ENCODE measurements around the gene IPCEF1. TPM values are rescaled to one million over a fixed set of nuclear protein-coding genes. Genes with fewer than 3 reads are reported as not detected.
A peak's percentile ranks its signal among the peaks of the same experiment; 100 is the strongest.

IPCEF1 gene
- total RNA-seq, 2 experiments from 2014 or later: 14.2 to 16.9 TPM

- no peaks in the 10 kb centered on the region for H3K9me3 Mint-ChIP-seq
Measured at GRCh38 chr6:154382740-154383139, 26.1 kb upstream of the IPCEF1 start.

DNA sequence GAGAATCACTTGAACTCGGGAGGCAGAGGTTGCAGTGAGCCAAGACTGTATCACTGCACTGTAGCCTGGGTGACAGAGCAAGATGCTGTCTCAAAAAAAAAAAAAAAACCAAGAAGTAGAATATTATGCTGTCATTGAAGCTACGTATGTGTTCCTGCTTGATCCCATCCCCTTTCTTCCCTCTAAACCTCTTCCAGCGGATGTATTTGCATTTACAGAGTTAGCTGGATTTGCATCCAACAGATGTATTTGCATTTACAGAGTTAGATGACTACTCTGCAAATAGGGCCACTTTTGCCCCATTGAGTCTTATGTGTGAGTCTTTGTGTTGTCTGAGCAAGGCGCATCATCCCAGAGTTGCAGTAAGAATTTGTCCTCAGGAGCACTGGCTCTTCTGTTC, 24.9 kb upstream of the IPCEF1 start:
- Mint-ChIP-seq H3K9me3 (no peaks in the 10 kb centered on the region), H3K4me3 (no peak overlapping the region)
- no peak for DNase-seq

More at GRCh38 chr6:154382740-154383139, 26.1 kb upstream of the IPCEF1 start:
- Mint-ChIP-seq H3K27ac (no peak overlapping the region), H3K36me3 (no peaks in the 10 kb centered on the region), H3K4me1 (no peaks in the 10 kb centered on the region), H3K27me3 (peaks cover 4% of the 10 kb centered on the region), H3K4me3 (no peak overlapping the region)
- DNase-seq: no peak

DNA sequence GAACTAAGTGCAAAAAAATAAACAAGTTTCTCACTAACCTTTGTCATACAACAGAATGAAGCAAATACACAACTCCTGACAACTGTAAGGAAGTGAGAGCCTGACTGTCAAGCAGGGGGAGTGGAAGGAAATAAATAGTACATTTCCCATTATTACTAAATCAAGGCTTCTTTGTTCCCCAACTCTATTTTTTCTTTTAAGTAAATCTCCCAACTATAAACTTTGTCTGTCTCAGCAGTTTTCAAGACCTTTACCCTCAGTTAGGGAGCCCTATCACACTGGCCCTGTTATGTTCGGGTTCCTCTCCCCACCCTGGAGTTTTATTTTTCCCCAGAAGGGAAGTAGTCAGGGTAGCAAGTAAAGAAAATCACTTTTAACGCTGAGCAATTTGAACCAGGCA, 24.1 kb upstream of the IPCEF1 start:
- H3K9me3 Mint-ChIP-seq: no peaks in the 10 kb centered on the region
- no peaks in the 10 kb centered on the region for H3K27me3 Mint-ChIP-seq
- no peaks in the 10 kb centered on the region for H3K36me3 Mint-ChIP-seq
- H3K4me3 Mint-ChIP-seq: no peak overlapping the region
- DNase-seq: no peak
- no peak overlapping the region for H3K27ac Mint-ChIP-seq
- no peaks in the 10 kb centered on the region for H3K4me1 Mint-ChIP-seq

More for the DNA sequence above, 24.9 kb upstream of the IPCEF1 start:
- no peak overlapping the region for H3K27ac Mint-ChIP-seq
- H3K27me3 Mint-ChIP-seq: peaks cover 4% of the 10 kb centered on the region
- no peaks in the 10 kb centered on the region for H3K4me1 Mint-ChIP-seq
- H3K36me3 Mint-ChIP-seq: no peaks in the 10 kb centered on the region

- Mint-ChIP-seq H3K27ac (no peak overlapping the region), H3K4me1 (no peaks in the 10 kb centered on the region), H3K9me3 (no peaks in the 10 kb centered on the region), H3K36me3 (no peaks in the 10 kb centered on the region), H3K4me3 (no peak overlapping the region), H3K27me3 (no peaks in the 10 kb centered on the region)
- no peak for DNase-seq
Measured at GRCh38 chr6:154379585-154379984, 23.0 kb upstream of the IPCEF1 start.

DNA sequence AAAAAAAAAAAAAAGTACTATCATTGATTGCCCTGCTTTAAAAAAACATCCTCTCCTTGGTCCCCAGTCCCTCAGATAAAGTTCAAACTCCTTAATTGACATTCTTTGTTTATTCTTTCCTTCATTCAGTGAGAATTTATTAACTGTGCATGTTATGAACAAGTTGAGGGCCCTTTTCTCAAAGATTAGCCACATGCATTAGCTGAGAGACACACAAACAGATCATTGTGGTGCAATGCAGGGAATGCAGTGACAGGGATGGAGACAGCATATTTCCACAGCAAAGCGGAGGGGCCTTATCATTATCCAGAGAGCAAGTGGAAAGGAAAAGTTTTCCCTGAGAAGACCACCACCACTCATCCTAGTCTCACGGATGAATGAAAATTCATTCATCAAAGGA, 21.9 kb upstream of the IPCEF1 start:
- no peaks in the 10 kb centered on the region for H3K27me3 Mint-ChIP-seq
- H3K4me1 Mint-ChIP-seq: no peaks in the 10 kb centered on the region
- no peak for DNase-seq
- H3K4me3 Mint-ChIP-seq: no peak overlapping the region
- H3K27ac Mint-ChIP-seq: no peak overlapping the region
- no peaks in the 10 kb centered on the region for H3K9me3 Mint-ChIP-seq
- H3K36me3 Mint-ChIP-seq: no peaks in the 10 kb centered on the region

GRCh38 chr6:154377726-154378125, 21.1 kb upstream of the IPCEF1 start:
- no peaks in the 10 kb centered on the region for H3K4me1 Mint-ChIP-seq
- no peaks in the 10 kb centered on the region for H3K27me3 Mint-ChIP-seq
- no peaks in the 10 kb centered on the region for H3K9me3 Mint-ChIP-seq
- no peak for DNase-seq
- H3K27ac Mint-ChIP-seq: no peak overlapping the region
- H3K36me3 Mint-ChIP-seq: no peaks in the 10 kb centered on the region
- H3K4me3 Mint-ChIP-seq: no peak overlapping the region

DNA sequence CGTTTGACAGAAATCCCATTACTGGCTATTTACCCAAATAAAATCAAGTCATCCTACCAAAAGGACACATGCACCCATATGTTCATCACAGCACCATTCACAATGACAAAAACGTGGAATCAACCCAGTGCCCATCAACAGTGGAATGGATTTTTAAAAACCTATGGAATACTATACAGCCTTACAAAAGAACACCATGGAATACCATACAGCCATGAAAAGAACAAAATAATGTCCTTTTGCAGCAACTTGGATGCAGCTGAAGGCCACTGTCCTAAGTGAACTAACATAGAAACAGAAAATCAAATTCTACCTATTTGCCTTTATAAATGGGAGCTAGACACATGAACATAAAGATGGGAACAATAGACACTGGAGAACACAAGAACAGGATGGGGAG, 17.4 kb upstream of the IPCEF1 start:
- H3K36me3 Mint-ChIP-seq: no peaks in the 10 kb centered on the region
- no peak for DNase-seq
- H3K9me3 Mint-ChIP-seq: no peaks in the 10 kb centered on the region
- no peak overlapping the region for H3K27ac Mint-ChIP-seq
- peaks cover 5% of the 10 kb centered on the region for H3K4me1 Mint-ChIP-seq
- H3K4me3 Mint-ChIP-seq: no peak overlapping the region
- H3K27me3 Mint-ChIP-seq: no peaks in the 10 kb centered on the region

- no peaks in the 10 kb centered on the region for H3K9me3 Mint-ChIP-seq
- no peaks in the 10 kb centered on the region for H3K27me3 Mint-ChIP-seq
- DNase-seq: no peak
- no peak overlapping the region for H3K27ac Mint-ChIP-seq
- H3K4me3 Mint-ChIP-seq: no peak overlapping the region
- no peaks in the 10 kb centered on the region for H3K36me3 Mint-ChIP-seq
- H3K4me1 Mint-ChIP-seq: peaks cover 10% of the 10 kb centered on the region
Measured at GRCh38 chr6:154371281-154371680, 14.7 kb upstream of the IPCEF1 start.

DNA sequence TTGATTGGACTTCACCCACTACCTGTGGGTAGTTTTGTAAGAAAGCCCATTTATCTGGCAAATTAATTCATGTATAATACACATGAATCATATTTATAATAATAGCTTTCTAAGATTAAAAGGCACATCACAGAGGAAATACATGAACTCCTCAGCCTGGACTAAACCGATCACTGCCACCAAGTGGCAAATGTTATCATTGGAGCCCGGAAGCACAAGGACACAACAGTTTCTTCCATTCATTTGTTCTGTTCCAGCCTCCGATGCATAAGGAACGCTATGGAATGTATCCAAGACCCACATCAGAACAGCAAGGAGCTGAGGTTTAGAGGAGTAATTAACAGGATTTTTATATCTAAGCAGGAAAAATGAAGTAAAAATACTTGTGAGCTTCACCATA, 13.9 kb upstream of the IPCEF1 start:
- Mint-ChIP-seq H3K4me1 (peaks cover 10% of the 10 kb centered on the region), H3K9me3 (no peaks in the 10 kb centered on the region), H3K4me3 (no peak overlapping the region), H3K27me3 (no peaks in the 10 kb centered on the region), H3K27ac (no peak overlapping the region), H3K36me3 (no peaks in the 10 kb centered on the region)
- no peak for DNase-seq

DNA sequence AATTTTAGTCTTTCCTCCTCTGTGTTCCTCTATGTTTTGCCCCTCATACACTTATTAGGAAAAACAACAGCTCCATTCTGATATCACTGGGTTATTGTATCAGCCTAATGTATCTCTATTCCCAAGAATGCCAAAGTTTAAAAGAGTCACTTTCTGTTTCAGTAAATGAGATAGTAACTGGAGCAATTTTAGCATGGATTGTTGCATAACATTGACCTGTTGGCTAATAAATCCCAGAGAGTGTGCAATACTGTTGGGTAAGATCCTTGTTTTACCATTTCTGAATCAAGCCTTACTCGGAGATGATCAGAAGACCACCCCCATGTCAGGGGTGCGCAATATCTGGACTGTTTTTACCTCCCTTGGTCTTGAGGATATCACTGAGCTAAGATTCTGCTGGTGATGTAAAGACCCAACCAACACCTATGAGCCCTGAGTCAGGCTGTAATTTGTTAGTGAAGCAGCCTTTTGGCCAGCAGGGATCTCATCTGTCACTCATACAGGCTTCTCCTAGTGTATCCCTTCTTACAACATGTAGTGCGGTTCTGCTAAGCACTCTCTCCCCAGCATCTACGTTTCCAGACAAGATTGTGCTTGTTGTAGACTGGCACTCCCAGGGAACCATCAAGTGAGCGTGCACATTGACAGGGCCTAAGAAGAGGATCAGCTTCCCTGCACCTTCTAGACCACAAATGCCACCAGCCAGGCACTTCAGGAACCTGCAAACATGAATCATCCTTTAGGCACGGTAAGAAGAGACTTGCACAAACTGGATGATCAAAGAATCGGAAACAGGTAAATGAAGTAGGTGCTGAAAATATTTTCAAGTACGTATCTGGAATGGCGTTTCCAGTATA, 11.5 kb upstream of the IPCEF1 start:
- Mint-ChIP-seq H3K36me3 (no peaks in the 10 kb centered on the region), H3K27me3 (no peaks in the 10 kb centered on the region), H3K4me1 (peaks cover 10% of the 10 kb centered on the region), H3K27ac (no peak overlapping the region), H3K4me3 (no peak overlapping the region), H3K9me3 (no peaks in the 10 kb centered on the region)
- DNase-seq: no peak

DNA sequence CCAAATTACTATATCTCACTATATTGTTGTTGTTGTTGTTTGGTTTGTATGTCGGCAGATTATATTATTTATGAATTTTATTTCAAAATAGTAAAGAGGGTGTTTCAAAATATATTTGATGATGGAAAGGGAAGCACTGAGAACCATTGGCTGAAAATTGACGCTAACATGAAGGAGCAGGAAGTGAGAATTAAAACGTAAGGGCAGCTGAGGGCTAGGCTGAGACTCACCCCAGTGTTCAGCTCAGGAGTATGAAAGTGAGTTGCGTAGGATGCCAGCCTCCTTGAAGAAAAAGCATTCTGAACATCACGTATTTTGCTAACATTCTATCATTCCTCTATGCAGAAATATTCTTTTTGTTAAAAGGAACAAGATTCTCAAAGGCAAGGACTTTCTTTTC, 10.7 kb upstream of the IPCEF1 start:
- Mint-ChIP-seq H3K4me1 (peaks cover 10% of the 10 kb centered on the region), H3K27ac (no peak overlapping the region)

DNA sequence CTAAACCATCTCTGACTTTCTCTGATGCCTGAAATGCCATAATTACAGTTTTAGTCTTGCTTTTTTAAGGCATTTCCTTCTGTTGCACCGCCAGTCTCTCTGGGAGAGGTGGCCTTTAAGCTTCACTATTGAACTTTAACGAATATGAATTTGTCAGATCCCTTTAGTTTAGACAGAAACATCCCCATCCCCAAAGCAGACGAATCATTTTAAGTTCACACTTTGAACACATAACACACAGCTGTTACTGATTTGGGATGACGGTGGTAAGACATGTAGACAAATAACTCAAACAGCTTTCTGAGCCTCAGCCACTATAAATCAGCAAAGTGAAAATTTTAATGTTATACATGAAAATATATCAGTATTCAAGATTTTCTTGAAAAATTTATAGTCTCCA, 7.2 kb upstream of the IPCEF1 start:
- Mint-ChIP-seq H3K36me3 (peaks cover 2% of the 10 kb centered on the region), H3K4me1 (peaks cover 23% of the 10 kb centered on the region), H3K27ac (no peak overlapping the region), H3K9me3 (peaks cover 5% of the 10 kb centered on the region), H3K27me3 (no peaks in the 10 kb centered on the region), H3K4me3 (no peak overlapping the region)
- no peak for DNase-seq

More for the DNA sequence above, 10.7 kb upstream of the IPCEF1 start:
- no peaks in the 10 kb centered on the region for H3K9me3 Mint-ChIP-seq
- H3K4me3 Mint-ChIP-seq: no peak overlapping the region
- H3K36me3 Mint-ChIP-seq: no peaks in the 10 kb centered on the region
- H3K27me3 Mint-ChIP-seq: no peaks in the 10 kb centered on the region
- no peak for DNase-seq

- no peak overlapping the region for H3K27ac Mint-ChIP-seq
- DNase-seq: no peak
- no peaks in the 10 kb centered on the region for H3K27me3 Mint-ChIP-seq
- H3K36me3 Mint-ChIP-seq: peaks cover 2% of the 10 kb centered on the region
- peaks cover 5% of the 10 kb centered on the region for H3K9me3 Mint-ChIP-seq
- peaks cover 23% of the 10 kb centered on the region for H3K4me1 Mint-ChIP-seq
- no peak overlapping the region for H3K4me3 Mint-ChIP-seq
Measured at GRCh38 chr6:154361476-154361875, 4.9 kb upstream of the IPCEF1 start.

DNA sequence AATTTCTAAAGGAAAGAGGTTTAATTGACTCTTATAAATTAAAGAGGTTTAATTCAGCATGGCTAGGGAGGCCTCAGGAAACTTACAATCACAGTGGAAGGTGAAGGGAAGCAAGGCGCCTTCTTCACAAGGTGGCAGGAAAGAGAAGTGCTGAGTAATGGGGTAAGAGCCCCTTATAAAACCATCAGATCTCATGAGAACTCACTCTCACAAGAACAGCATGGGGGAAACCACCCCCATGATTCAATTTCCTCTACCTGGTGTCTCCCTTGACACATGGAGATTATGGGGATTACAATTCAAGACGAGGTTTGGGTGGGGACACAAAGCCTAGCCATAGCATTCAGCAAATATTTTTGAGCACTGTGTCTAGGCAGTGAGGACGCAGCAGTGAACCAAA, 3.9 kb upstream of the IPCEF1 start:
- Mint-ChIP-seq H3K27ac (no peak overlapping the region), H3K9me3 (peaks cover 5% of the 10 kb centered on the region), H3K4me3 (no peak overlapping the region), H3K4me1 (peaks cover 32% of the 10 kb centered on the region), H3K36me3 (peaks cover 2% of the 10 kb centered on the region), H3K27me3 (no peaks in the 10 kb centered on the region)
- no peak for DNase-seq

DNA sequence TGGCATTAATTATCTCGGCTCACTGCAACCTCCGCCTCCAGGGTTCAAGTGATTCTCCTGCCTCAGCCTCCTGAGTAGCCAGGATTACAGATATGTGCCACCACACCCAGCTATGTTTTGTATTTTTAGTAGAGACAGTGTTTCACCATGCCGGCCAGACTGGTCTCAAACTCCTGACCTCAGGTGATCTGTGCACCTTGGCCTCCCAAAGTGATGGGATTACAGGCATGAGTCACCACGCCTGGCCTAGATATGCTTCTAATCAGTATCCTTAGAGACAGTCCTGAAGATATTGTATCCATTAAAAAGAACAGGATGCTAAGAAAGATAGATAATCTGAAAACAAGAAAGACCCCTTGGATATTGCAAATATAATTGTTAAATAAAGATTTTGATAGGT, 3.1 kb upstream of the IPCEF1 start:
- DNase-seq: no peak
- Mint-ChIP-seq H3K27me3 (no peaks in the 10 kb centered on the region), H3K4me1 (peaks cover 39% of the 10 kb centered on the region), H3K27ac (no peak overlapping the region), H3K4me3 (no peak overlapping the region), H3K36me3 (peaks cover 3% of the 10 kb centered on the region), H3K9me3 (peaks cover 5% of the 10 kb centered on the region)

DNA sequence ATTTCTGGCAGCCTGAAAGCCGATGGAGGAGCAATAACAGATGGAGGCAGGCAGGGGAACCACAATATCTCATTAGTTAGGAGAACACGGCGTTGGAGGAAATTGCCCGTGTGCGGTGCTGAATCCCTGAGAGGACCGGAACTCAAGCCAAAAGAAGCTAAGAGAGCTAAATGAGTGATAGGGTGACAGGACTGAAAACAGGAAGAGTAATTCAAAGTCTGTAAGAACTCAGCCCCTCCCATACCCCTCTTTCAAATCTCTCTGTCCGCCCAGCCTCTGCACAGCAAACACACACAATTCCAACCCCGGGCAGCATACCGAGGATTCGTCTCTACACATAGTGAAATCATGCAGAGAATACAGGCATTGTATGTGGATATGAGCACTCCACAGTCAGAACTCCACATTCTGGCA, 2.6 kb upstream of the IPCEF1 start:
- peaks cover 8% of the 10 kb centered on the region for H3K36me3 Mint-ChIP-seq
- H3K4me1 Mint-ChIP-seq: peaks cover 44% of the 10 kb centered on the region
- H3K27me3 Mint-ChIP-seq: no peaks in the 10 kb centered on the region
- peaks cover 10% of the 10 kb centered on the region for H3K9me3 Mint-ChIP-seq
- no peak for DNase-seq
- peak overlapping the region; percentile 42 for H3K4me3 Mint-ChIP-seq
- H3K27ac Mint-ChIP-seq: peak overlapping the region; percentile 47
